HEK293T (cell line): ENCODE measurements around the gene MAST3.

ENCODE experiments used
- ARNT ChIP-seq: fragments of 450-650 bp; IDR thresholded peaks from 2 replicates; pipeline ENCODE4 v1.6.1; 2017; ENCODE audit warnings: mild to moderate bottlenecking
- ELF4 ChIP-seq: fragments of 450-650 bp; IDR thresholded peaks from 2 replicates; pipeline ENCODE4 v1.6.1; 2017; ENCODE audit warnings: antibody characterized with exemption
- FOXA1 ChIP-seq: fragments of 450-650 bp; IDR thresholded peaks from 2 replicates; pipeline ENCODE4 v1.6.1; 2016; ENCODE audit warnings: mild to moderate bottlenecking
- FOXK2 ChIP-seq: fragments of 450-650 bp; IDR thresholded peaks from 2 replicates; pipeline ENCODE4 v1.6.1; 2016; ENCODE audit warnings: mild to moderate bottlenecking
- FOXM1 ChIP-seq: fragments of 450-650 bp; IDR thresholded peaks from 2 replicates; pipeline ENCODE4 v1.6.1; 2017; ENCODE audit warnings: mild to moderate bottlenecking, borderline replicate concordance
- L3MBTL2 ChIP-seq: fragments of 450-650 bp; conservative IDR thresholded peaks from 2 replicates; pipeline ENCODE4 v1.6.1; 2016; ENCODE audit warnings: mild to moderate bottlenecking
- PKNOX1 ChIP-seq: fragments of 450-650 bp; IDR thresholded peaks from 2 replicates; pipeline ENCODE4 v1.6.1; 2016
- SP1 ChIP-seq: fragments of 450-650 bp; IDR thresholded peaks from 2 replicates; pipeline ENCODE4 v1.6.1; 2017
- SUZ12 ChIP-seq: fragments of 450-650 bp; IDR thresholded peaks from 2 replicates; pipeline ENCODE4 v1.6.1; 2016; ENCODE audit warnings: mild to moderate bottlenecking
- ZNF384 ChIP-seq: fragments of 450-650 bp; IDR thresholded peaks from 2 replicates; pipeline ENCODE4 v1.6.1; 2016

GRCh38 chr19:18059297-18059696 lies 38.3 kb upstream of the MAST3 start:
- TF ChIP-seq L3MBTL2 = no peak
- TF ChIP-seq FOXK2 = no peak
- no peak for TF ChIP-seq FOXA1
- TF ChIP-seq SUZ12 = no peak
- no peak for TF ChIP-seq SP1
- no peak for TF ChIP-seq PKNOX1
- no peak for TF ChIP-seq FOXM1
- TF ChIP-seq ARNT = no peak
- TF ChIP-seq ZNF384 = no peak
- TF ChIP-seq ELF4 = no peak
